HK-2 (cell line): ENCODE measurements around the gene MAGI2.
A peak's percentile ranks its signal among the peaks of the same experiment; 100 is the strongest.
"Not testable (repeated sequence)": the region's sequence is repeated elsewhere in the genome, so short reads cannot be mapped to it uniquely, and the experiment has no call there.

Experiments
- DNase-seq: peaks from one replicate; pipeline ENCODE4 v3.0.0-alpha.2; 2018; ENCODE audit not compliant: unreplicated experiment

MAGI2 gene

DNA sequence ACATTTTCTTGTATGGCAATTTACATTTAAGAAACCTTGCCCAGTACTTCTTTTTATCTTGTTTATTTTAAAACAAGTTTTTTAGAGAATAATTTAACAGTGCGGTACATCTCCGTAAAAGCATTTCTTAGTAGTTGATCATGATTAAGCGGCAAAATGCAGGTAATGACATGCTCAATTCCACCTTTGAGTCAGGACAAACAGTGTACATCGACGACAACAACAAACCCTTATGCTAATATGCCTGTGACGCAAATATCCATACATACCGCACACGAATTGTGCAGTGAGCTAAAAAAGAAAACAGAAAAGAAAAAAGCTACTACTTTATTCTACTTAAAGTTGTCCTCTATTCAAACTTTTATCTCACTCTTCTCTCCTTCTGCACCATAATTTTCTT is 1.9 kb downstream of the MAGI2 start:
- DNase-seq = no peak

DNA sequence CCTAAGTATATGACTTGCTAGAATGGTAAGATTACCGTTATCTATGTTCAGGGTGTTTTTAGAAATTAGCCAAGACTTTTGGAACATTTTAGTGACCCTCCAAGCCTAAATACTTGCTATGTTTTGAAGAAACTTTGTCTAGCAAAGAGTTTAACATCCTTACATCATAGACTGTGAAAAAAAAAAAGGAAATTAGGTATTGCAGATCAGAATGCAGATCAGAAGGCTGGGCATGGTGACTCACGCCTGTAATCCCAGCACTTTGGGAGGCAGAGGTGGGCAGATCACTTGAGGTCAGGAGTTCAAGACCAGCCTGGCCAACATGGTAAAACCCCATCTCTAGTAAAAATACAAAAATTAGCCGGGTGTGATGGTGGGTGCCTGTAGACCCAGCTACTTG is 10.7 kb downstream of the MAGI2 start:
- DNase-seq = not testable (repeated sequence)

DNA sequence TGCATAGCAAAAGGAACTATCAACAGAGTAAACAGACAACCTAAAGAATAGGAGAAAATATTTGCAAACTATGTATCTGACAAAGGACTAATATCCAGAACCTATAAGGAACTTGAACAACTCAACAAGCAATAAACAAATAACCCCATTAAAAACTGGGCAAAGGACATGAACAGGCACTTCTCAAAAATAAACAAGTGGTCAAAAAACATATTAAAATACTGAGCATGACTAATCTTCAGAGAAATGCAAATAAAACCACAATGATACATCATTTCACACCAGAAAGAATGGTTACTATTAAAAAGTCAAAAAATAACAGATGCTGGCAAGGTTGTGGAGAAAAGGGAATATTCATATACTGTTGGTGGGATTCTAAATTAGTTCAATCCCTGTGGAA is 17.1 kb downstream of the MAGI2 start:
- DNase-seq = no peak

DNA sequence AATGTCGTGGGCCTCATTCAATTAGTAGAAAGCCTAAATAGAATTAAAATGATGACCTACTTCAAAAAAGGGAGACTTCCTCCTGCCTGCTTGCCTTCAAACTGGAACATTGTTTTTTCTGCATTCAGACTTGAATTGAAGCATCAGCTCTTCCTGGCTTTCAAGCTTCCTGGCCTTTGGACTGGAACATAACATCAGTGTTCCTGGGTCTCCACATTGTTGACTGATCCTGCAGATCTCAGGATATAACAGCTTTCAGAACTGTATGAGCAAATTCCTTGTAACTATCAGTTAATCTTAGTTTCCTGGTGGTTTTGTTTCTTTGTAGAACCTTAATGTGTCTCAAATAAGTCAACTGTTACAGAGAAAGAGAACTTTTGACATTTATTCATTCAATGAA is 18.6 kb downstream of the MAGI2 start:
- DNase-seq = no peak

DNA sequence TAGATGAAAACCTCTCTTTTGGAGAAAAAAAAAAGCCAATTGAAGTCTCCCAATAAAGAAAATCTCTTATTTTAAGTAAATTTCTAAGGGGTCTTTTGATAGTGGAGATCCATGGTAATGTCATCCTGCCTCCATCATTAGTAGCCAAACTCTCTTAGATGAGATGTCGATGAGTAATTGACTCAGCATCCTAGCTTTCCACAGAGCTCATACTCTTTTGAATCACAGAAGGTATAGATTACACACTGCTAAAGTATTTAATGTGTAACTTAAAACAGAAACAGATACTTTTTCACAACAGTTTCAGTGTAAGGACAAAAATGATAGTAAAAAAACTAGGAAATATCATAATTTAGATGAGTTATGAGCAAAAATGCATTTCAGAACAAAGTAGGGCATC is 19.4 kb downstream of the MAGI2 start:
- no peak for DNase-seq

DNA sequence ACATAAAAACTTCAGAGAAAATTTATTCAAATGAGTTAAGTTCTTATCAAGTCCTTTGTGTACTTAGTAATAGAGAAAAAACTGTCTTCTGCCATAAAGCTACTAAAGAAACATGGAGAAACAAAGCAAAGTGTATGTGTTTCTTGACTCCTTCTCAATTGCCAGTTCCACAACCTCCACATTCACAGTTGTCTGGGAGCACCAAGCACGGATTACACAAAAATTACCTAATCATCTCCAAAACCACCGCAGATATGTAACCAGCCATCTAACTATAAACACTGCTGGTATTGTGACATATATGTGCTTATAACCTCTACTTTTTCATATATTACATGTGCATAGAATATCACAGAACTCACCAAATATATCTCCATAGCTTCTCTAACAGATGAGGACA is 23.1 kb downstream of the MAGI2 start:
- no peak for DNase-seq

DNA sequence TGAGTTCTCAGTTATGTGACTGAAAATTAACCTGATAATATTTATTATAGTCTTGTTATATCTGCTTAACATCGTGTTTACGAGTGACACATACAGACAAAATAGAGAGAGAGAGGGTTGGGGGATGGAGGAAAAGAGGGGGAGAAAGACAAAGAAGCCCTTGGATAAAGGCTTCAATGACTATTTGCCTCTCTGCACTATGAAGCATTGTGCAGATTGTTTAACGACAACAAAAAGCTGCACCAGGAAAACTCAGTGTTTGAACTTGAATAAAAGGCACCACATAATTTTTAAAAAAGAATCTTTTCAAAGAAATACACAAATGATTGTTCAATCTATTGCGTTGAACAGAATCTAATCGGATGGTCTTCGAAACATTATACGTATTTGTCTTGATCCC is 27.8 kb downstream of the MAGI2 start:
- no peak for DNase-seq

DNA sequence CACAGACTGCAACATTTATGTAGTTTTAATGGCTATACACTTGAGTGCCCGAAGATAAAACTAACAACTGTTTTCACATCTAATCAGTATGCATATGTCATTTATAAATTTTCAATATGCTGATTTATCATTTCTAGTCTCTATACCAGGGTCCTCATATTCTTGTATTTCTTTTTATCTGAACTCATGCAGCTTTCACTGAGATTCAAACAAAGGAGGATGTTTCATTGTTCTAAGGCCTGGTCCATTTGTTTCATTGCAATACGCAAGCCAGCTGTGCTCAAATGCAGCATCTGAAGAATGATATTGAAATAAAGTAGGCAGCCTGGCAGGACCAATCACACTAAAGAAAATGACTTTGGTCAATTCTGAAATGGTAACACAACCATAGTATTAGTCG is 31.7 kb downstream of the MAGI2 start:
- no peak for DNase-seq

DNA sequence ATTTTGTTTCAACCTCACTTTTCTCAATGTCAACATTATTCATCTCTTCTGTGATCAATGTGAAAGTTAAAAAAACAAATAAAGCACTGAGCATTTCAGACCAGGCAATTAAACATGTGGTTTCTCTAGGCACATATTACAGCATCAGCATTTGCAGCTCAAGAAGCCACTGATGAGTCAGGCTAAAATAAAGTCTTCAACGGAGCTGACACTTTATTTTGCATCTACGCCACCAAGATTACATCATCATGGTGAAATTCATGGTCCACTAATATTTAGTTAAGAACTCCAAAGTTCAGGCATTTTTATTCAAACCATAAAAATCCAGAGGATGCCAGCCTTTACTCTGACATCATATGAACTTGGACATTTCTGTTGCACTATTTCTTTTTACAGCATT is 33.0 kb downstream of the MAGI2 start:
- no peak for DNase-seq

DNA sequence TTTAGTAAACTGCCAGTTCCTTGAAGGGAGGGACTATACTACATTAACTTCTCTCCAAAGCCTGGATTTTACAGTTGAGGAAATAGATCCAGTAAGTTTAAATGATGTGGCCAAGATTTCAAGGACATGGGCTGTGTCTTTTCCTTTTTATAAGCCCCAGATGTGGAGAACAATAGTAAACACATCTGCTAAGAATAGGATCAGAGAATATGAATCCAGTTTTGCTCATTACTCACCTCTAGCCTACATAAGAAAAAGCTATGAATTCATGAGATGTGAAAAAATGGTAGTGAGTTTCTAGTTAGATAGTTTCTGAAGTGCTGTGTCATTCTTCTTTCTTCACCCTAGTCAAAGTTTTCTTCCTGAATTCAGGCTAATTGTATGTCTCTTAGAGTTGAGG is 38.6 kb downstream of the MAGI2 start:
- no peak for DNase-seq

DNA sequence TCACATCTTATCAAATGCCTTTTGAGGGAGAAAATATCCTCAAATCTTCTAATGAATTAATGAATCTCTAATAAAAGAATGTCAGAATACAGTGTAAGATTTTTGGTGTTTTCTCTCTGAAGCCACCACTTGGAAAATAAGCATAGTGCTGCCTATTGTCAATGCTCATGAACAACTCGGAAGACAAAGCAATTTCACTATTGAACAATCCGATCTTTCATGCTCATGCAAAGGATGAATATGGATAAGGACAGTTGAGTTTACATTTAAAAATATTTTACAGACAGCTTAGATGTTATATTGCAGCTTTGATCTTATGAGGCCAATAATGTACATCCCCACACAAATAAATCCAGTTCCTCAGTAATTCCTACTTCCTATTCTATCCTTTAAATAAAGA is 40.6 kb downstream of the MAGI2 start:
- no peak for DNase-seq

DNA sequence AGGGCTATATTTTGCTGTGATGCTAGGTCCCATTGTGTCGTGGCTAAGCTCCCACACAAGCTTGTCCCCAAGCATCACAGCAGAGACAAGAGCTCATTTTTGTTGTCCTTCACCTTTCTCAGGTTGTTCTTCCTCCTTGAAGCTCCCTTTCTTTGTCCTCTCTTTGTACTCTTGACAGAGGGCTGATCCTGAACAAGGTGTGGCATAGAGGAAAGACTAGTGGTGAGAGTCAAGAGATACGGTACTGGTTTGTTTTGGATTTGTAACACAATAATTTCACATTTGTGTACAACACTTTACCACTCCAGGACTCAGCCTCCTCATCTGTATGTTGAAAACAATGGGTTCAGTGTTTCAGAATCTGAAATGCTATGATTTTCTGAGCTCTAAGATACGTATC is 41.0 kb downstream of the MAGI2 start:
- DNase-seq = no peak

DNA sequence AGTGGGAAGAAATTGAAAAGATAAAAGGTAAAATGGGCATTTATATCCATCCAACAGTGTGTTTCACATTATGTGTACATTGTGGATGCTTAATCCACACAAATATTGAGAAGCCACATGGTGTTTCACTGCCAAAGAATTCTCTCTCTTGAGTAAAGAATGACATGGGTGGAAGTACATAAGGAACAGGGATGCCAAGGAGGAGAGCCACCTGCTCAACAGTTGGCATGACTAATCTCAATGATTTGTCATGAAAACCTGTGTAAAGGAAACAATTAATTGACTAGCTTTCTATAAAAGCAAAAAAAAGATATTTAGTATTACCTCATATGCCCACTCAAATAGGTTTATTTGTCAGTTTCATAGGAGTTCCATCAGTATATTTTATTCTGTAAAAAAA is 43.1 kb downstream of the MAGI2 start:
- DNase-seq = no peak

DNA sequence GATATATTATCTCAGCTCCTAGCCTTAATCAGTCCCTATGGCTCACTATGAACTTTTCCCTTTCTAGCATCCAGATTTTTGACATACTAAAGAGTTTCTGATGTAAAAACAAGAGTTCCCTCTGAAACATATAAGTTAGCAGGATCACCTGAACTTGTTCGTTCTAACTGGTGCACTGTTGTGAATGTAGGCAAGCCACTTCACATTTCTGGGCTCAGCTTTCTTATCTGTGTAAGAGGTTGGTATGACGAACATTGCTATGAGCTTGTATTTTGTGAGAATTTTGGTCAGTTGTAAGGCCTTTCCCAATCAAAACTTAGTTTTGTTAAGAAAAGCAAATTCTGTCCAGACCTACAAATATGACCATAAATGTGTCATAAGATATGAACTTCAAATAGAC is 46.1 kb downstream of the MAGI2 start:
- DNase-seq = no peak

DNA sequence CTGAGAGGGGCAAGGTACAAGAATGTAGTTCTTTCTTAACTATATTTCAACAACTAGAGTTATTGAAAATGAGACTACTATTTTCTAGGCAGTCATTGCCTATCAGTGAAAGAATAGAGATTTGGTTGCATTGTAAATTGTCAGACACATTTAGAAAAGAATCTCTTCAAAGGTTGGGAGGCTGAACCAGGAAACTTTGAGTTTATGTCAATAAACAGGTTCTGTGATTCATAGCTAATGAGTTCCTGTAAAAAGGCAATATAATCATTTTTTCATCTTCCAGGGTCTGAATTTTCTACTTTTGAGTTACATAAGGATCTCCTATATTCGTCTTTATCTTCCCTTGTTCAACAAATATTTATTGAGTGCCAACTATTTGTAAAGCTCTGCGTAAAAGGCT is 47.1 kb downstream of the MAGI2 start:
- DNase-seq = no peak

DNA sequence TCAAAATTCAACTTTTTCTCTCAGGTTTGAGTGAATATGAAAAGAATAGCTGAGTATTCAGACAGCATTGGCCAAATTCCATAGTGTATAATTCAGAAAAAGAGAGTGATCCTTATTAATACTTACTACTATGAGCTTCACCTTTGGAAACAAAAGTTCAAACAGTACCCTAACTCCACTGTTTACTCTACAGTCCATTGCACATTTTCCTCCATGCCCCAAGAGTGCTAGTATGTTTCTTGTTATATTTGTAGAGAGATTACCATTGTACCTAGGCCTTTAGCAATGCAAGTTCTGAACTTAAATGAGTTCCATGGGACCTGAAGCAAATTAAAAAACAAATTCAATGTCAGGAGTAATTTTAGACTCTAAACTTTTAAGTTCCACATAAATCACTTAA is 48.1 kb downstream of the MAGI2 start:
- no peak for DNase-seq

DNA sequence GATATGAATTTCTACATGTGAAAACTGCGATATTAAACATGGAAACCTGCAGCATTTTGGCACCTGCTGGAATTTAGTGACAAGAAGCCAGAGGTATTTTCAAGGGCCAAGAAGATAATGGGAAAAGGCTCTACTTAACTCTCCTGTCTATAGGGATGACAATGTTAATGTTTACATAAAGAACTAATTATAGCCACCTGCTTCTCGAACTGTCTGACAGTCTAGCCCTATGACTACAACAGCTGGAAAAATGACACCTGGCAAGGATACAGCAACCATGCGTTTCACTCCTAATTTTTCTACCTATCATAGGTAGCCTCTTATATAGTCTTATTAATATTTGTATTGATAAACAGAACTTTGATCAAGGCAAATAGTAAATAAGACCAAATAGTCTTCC is 49.6 kb downstream of the MAGI2 start:
- DNase-seq = no peak

DNA sequence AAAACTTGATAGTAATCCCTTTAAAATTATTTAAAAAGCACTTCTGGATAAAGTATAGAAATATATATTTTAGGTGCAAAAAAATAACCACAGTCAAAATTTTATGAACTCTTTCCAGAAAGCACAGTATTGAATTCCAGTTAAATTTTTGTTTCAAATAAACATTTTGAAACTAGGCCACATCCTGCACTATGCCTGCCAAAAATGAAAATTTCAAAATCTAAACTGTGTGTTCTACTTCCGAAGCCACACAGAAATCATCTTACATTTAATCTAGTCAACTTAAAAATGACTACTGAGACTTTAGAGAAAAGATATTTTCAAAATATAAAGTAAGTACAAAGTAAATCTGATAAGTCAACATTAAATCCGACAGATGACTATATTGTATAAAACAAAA is 50.0 kb downstream of the MAGI2 start:
- DNase-seq = no peak

DNA sequence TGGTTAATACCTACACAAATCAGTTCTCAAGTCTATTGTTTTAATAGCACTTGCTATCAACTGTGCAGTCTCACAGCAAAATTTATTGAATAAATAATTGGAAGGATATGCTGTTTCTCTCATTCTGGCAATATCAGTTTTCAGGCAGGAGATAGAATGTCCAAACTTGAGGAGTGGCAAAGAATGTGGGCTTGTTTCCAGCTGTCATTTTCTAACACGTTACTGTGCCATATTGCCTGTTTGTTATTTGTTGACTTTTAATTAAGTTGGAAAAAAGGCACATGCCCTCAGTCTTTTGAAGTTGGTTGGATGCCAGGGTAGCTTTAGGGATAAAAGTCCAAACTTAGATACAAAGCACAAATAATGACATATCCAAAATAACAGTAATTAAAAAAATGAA is 52.2 kb downstream of the MAGI2 start:
- no peak for DNase-seq

DNA sequence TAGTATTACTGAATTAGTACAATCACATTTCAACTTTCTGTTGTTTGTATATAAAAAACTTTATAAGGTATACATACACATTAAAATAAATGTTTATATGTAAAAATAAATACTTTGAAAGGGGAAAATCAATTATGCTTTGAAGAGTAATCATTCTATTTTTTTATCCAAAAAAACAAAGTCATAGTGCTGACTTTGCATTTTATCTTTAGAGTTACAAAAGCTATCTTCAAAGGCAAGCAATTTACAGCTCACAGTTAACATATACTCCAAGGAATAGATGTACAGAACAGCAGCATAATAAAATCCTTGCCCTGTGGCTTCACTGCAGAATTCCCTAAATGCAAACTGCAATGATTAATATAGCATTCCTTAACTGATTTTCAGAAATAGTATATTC is 53.2 kb downstream of the MAGI2 start:
- DNase-seq = no peak

DNA sequence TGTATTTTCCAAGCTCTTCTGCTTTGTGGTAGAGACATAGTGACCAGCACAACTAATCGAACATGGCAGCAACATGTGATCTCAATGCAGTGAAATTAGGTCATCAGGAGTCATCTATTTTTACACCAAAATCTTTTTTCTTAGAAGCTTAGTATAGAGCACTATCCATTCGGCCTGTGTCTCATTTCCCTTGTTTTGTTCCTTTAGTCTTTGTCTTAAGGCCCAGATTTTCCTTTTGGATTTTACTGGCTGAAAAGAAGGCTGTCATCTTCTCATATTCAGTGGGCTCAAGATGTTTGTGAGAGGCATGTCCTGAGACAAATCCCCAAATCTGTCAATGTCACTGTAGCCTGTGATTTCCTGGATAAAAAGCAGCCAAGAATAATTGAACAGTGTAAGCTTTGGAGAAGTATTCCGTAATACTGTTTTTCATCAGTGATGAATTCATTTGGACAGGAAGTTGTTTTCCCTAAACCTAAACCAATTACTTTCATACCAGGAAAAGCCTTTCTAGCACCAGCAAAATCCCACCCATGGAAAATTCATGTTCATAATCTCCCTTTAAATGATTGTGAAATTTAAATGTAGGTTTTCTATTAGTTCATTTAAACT is 55.2 kb downstream of the MAGI2 start:
- DNase-seq = no peak

DNA sequence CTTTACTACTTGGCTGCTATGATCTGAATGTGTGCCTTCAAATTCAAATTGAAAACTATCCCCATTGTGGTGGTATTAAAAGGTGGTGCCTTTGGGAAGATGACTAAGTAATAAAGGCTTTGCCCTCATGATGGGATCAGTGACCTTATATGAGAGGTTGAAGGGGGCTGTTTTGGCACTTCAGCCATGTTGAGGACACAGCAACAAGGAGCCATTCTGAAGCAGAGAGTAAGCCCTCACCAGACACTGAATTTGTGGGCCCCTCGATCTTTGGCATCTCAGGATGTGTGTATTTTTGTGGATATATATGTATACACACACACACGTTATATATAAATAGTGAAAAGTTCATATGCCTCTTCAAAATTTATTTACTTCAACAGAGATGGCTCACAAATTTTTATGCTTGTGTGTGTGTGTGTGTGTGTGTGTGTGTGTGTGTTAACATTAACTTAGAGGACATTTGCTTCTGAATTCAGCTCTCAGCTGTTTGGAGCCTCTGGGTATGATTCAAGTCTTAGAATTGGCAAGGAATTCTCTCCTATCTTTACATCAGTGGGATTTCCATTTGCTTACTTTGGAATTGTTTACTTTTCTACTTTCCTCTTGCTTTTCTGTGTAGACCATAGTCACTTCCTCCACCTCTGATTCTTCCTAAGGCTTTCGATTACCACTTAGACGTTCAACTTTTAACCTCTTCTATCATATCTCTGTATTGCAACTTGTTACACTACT is 66.6 kb downstream of the MAGI2 start:
- peak; percentile 2 for DNase-seq

DNA sequence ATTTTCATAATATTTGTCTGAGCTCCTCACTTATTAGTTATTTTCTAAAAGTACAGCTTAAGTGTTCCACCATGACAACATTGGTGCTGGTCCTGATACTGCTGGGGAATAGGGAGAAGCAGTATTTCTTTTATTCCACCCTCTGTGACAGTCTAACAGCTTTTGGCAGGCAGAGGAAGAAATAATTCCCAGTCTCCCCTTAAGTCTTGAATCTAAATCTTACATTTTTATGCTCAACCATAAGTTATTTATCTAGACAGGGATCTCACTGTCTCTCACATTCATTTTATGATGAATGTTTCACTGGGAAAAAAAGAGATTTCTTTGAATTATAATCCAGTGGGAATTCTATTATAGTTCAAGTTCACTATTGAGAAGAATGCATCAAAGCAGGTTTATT is 71.5 kb downstream of the MAGI2 start:
- DNase-seq = no peak

DNA sequence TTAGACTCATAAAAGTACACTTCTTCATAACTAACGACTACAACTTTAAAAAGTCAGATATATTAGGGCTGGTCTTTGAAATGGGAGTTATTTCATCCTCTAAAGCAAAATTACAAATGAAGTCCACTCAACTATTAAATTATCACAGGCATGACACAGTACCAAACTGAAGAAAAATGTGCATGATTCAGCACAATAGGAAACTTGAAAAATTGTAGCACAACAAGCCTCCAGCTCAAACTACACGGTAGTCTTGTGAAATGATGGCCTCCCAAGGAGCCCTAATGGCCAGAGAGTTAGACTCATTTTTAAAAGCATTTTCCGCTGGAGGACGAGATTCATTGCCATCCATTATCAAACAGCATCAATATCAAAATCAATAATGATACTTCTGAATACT is 76.4 kb downstream of the MAGI2 start:
- DNase-seq = no peak
